ENCODE data around the gene ABCG4. TPM values are rescaled to one million over a fixed set of nuclear protein-coding genes. Genes with fewer than 3 reads are reported as not detected.
A peak's percentile ranks its signal among the peaks of the same experiment; 100 is the strongest.

ABCG4 gene
- total RNA-seq, 1 experiment from 2014 or later = not detected

DNA sequence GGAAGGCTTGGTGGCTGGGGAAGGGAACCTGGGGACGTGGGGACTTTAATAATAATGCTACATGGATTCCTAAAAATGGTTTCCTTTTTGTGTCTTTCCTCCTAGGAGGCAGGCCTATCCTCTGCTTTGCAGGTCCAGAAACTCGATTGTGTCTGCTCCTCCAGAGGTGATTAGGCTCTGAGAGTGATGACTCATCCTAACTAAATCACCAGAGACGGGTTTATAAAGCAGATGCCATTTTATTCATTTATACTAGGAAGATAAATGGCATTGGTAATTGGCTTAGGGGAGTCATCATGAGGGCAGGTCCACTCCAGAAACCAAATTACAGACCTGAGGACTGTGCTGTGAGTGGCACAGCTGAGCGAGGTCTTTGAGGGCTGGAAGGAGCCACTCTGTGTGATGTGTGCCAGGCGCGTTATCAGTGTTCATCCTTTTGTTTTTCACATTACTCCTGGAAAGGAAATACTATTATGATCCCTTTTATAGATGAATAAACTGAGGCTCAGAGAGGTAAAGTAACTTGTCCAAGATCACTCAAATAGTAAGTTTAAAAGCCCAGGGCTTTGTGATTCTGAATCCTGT is 26.7 kb downstream of the ABCG4 start:
- no peaks in the 10 kb centered on the region for H3K27me3 ChIP-seq (replicated peaks; ENCODE audit: insufficient read depth, low read depth, low read length, poor library complexity)
- intact Hi-C loops (cut with micrococcal nuclease; ENCODE audit: unreplicated experiment) = no loop called here
- peaks cover 9% of the 10 kb centered on the region for H3K4me1 ChIP-seq (ENCODE audit: insufficient read depth, low read length, poor library complexity, severe bottlenecking)
- CTCF ChIA-PET = interaction anchor here (0.6 kb wide), 1 partner anchor 298 kb away, joined by 3 read pairs; no protein-coding TSS in a partner anchor
- no peak overlapping the region for H3K4me3 ChIP-seq (ENCODE audit: low read depth, low read length, poor library complexity, severe bottlenecking)
- DNase-seq (ENCODE audit: low spot score) = peak; percentile 85
- H3K9me3 ChIP-seq (ENCODE audit: low read depth, low read length, poor library complexity, severe bottlenecking) = no peaks in the 10 kb centered on the region
- peak overlapping the region; percentile 7 for H3K27ac ChIP-seq (ENCODE audit: low read depth, low read length, poor library complexity, severe bottlenecking)
- no peaks in the 10 kb centered on the region for H3K36me3 ChIP-seq (ENCODE audit: insufficient read depth, low read length, poor library complexity, severe bottlenecking)
- POLR2A ChIA-PET (ENCODE audit: low non-redundant PET) = no interaction called here
- BruUV-seq (replicated peaks) = no TSS peak
- TF ChIP-seq, protein P1, sequence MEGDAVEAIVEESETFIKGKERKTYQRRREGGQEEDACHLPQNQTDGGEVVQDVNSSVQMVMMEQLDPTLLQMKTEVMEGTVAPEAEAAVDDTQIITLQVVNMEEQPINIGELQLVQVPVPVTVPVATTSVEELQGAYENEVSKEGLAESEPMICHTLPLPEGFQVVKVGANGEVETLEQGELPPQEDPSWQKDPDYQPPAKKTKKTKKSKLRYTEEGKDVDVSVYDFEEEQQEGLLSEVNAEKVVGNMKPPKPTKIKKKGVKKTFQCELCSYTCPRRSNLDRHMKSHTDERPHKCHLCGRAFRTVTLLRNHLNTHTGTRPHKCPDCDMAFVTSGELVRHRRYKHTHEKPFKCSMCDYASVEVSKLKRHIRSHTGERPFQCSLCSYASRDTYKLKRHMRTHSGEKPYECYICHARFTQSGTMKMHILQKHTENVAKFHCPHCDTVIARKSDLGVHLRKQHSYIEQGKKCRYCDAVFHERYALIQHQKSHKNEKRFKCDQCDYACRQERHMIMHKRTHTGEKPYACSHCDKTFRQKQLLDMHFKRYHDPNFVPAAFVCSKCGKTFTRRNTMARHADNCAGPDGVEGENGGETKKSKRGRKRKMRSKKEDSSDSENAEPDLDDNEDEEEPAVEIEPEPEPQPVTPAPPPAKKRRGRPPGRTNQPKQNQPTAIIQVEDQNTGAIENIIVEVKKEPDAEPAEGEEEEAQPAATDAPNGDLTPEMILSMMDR (conservative IDR thresholded peaks at IDR 0.05; ENCODE audit: low read depth, low read length) = no peak
- TF ChIP-seq EZH2 (IDR thresholded peaks at IDR 0.05; ENCODE audit: borderline replicate concordance, low read depth, low read length, poor library complexity, severe bottlenecking) = no peak

DNA sequence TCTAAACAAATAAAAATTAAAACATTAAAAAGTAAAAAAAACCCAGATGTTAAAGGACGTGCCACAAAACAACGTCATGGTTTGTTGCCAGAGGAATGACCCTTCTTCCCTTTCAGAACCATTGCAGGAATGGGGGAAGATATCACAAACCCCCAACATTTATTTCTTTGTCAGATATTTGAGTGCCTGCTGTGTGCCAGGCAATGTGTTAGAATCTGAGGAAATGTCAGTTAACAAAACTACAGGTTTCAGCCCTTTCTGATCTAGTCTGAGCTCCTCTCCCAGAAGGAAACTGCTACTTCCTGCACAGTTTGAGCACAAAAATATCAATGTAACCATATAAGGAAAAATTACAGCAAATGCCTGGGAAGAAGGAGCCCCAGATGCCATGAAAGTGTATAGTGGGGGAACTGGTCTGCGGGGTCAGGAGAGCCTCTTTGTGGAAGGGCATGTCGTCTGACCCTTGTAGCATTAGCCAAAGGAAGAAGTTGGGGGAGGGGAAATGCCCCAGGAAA is 29.4 kb downstream of the ABCG4 start:
- TF ChIP-seq EZH2 (IDR thresholded peaks at IDR 0.05; ENCODE audit: borderline replicate concordance, low read depth, low read length, poor library complexity, severe bottlenecking) = no peak
- TF ChIP-seq, protein P1 (conservative IDR thresholded peaks at IDR 0.05; ENCODE audit: low read depth, low read length) = no peak
- POLR2A ChIA-PET (ENCODE audit: low non-redundant PET) = no interaction called here
- intact Hi-C loops (cut with micrococcal nuclease; ENCODE audit: unreplicated experiment) = no loop called here
- CTCF ChIA-PET = no interaction called here
- Histone ChIP-seq H3K4me3 (ENCODE audit: low read depth, low read length, poor library complexity, severe bottlenecking) (no peak overlapping the region), H3K27me3 (replicated peaks; ENCODE audit: insufficient read depth, low read depth, low read length, poor library complexity) (no peaks in the 10 kb centered on the region), H3K27ac (ENCODE audit: low read depth, low read length, poor library complexity, severe bottlenecking) (no peak overlapping the region), H3K9me3 (ENCODE audit: low read depth, low read length, poor library complexity, severe bottlenecking) (no peaks in the 10 kb centered on the region), H3K36me3 (ENCODE audit: insufficient read depth, low read length, poor library complexity, severe bottlenecking) (no peaks in the 10 kb centered on the region), H3K4me1 (ENCODE audit: insufficient read depth, low read length, poor library complexity, severe bottlenecking) (peaks cover 9% of the 10 kb centered on the region)
- DNase-seq (ENCODE audit: low spot score) = no peak
- no TSS peak for BruUV-seq (replicated peaks)

DNA sequence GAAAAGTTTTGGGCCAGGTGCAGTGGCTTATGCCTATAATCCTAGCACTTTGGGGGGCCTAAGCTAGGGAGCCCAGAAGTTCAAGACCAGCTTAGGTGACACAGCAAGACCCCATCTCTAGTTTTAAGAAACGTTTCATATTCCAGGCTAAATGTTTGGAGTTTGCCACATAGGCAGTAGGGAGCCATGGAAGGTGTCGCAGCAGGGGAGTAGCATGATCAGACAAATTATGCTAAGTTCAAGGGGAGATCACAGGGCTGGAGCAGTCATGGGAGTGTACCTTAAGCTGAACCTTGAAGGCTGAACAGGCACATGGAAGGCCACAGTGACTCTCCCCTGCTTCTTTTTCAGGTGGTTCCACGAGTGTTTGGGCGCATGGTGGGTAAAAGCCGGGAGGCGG is 30.5 kb downstream of the ABCG4 start:
- intact Hi-C loops (cut with micrococcal nuclease; ENCODE audit: unreplicated experiment) = no loop called here
- H3K36me3 ChIP-seq (ENCODE audit: insufficient read depth, low read length, poor library complexity, severe bottlenecking) = no peaks in the 10 kb centered on the region
- H3K27ac ChIP-seq (ENCODE audit: low read depth, low read length, poor library complexity, severe bottlenecking) = no peak overlapping the region
- TF ChIP-seq, protein P1 (conservative IDR thresholded peaks at IDR 0.05; ENCODE audit: low read depth, low read length) = no peak
- TF ChIP-seq EZH2 (IDR thresholded peaks at IDR 0.05; ENCODE audit: borderline replicate concordance, low read depth, low read length, poor library complexity, severe bottlenecking) = no peak
- H3K4me3 ChIP-seq (ENCODE audit: low read depth, low read length, poor library complexity, severe bottlenecking) = no peak overlapping the region
- peaks cover 9% of the 10 kb centered on the region for H3K4me1 ChIP-seq (ENCODE audit: insufficient read depth, low read length, poor library complexity, severe bottlenecking)
- no peaks in the 10 kb centered on the region for H3K9me3 ChIP-seq (ENCODE audit: low read depth, low read length, poor library complexity, severe bottlenecking)
- H3K27me3 ChIP-seq (replicated peaks; ENCODE audit: insufficient read depth, low read depth, low read length, poor library complexity) = no peaks in the 10 kb centered on the region
- no TSS peak for BruUV-seq (replicated peaks)
- POLR2A ChIA-PET (ENCODE audit: low non-redundant PET) = no interaction called here
- CTCF ChIA-PET = no interaction called here
- no peak for DNase-seq (ENCODE audit: low spot score)
